Measurements from ENCODE around the gene MED25.

MED25 gene

GRCh38 chr19:49880162-49880869 is 62.2 kb downstream of the MED25 start:
- Mint-ChIP-seq H3K4me1 (peaks cover 22% of the 10 kb centered on the region), H3K9me3 (no peaks in the 10 kb centered on the region), H3K36me3 (ENCODE audit: insufficient read depth) (peaks cover 29% of the 10 kb centered on the region), H3K27me3 (no peaks in the 10 kb centered on the region), H3K4me3 (no peak overlapping the region), H3K27ac (ENCODE audit: low read depth) (no peak overlapping the region)
- ATAC-seq (replicated peaks; ENCODE audit: extremely low read depth, poor library complexity, severe bottlenecking) = no peak
- DNase-seq (ENCODE audit: low spot score in 2 of 2) = no peak

- Mint-ChIP-seq H3K27me3 (no peaks in the 10 kb centered on the region), H3K36me3 (ENCODE audit: insufficient read depth) (peaks cover 33% of the 10 kb centered on the region), H3K9me3 (no peaks in the 10 kb centered on the region), H3K4me1 (peaks cover 15% of the 10 kb centered on the region), H3K4me3 (no peak overlapping the region), H3K27ac (ENCODE audit: low read depth) (no peak overlapping the region)
- ATAC-seq (replicated peaks; ENCODE audit: extremely low read depth, poor library complexity, severe bottlenecking) (no peak), DNase-seq (ENCODE audit: low spot score in 2 of 2) (no peak)
These were observed 63.1 kb downstream of the MED25 start for GRCh38 chr19:49881186-49881585.

GRCh38 chr19:49881672-49882394 is 63.7 kb downstream of the MED25 start:
- H3K27ac Mint-ChIP-seq (ENCODE audit: low read depth) = no peak overlapping the region
- peaks cover 35% of the 10 kb centered on the region for H3K36me3 Mint-ChIP-seq (ENCODE audit: insufficient read depth)
- H3K9me3 Mint-ChIP-seq = no peaks in the 10 kb centered on the region
- DNase-seq (ENCODE audit: low spot score in 2 of 2) (no peak), ATAC-seq (replicated peaks; ENCODE audit: extremely low read depth, poor library complexity, severe bottlenecking) (no peak)
- H3K4me1 Mint-ChIP-seq = peaks cover 15% of the 10 kb centered on the region
- no peak overlapping the region for H3K4me3 Mint-ChIP-seq
- no peaks in the 10 kb centered on the region for H3K27me3 Mint-ChIP-seq

GRCh38 chr19:49882643-49883042 is 64.6 kb downstream of the MED25 start:
- ATAC-seq (replicated peaks; ENCODE audit: extremely low read depth, poor library complexity, severe bottlenecking) (no peak), DNase-seq (ENCODE audit: low spot score in 2 of 2) (no peak)
- Mint-ChIP-seq H3K4me3 (no peak overlapping the region), H3K4me1 (peaks cover 15% of the 10 kb centered on the region), H3K9me3 (no peaks in the 10 kb centered on the region), H3K27ac (ENCODE audit: low read depth) (no peak overlapping the region), H3K27me3 (no peaks in the 10 kb centered on the region), H3K36me3 (ENCODE audit: insufficient read depth) (peaks cover 35% of the 10 kb centered on the region)

- ATAC-seq (replicated peaks; ENCODE audit: extremely low read depth, poor library complexity, severe bottlenecking) = no peak
- no peak overlapping the region for H3K4me3 Mint-ChIP-seq
- DNase-seq (ENCODE audit: low spot score in 2 of 2) = no peak
- no peak overlapping the region for H3K27ac Mint-ChIP-seq (ENCODE audit: low read depth)
- no peaks in the 10 kb centered on the region for H3K9me3 Mint-ChIP-seq
- peaks cover 35% of the 10 kb centered on the region for H3K36me3 Mint-ChIP-seq (ENCODE audit: insufficient read depth)
- H3K4me1 Mint-ChIP-seq = peaks cover 11% of the 10 kb centered on the region
- H3K27me3 Mint-ChIP-seq = no peaks in the 10 kb centered on the region
These were observed 65.0 kb downstream of the MED25 start for GRCh38 chr19:49883094-49883493.

- Mint-ChIP-seq H3K27me3 (no peaks in the 10 kb centered on the region), H3K36me3 (ENCODE audit: insufficient read depth) (peaks cover 33% of the 10 kb centered on the region), H3K4me1 (peaks cover 1% of the 10 kb centered on the region), H3K4me3 (no peak overlapping the region), H3K9me3 (no peaks in the 10 kb centered on the region), H3K27ac (ENCODE audit: low read depth) (no peak overlapping the region)
- ATAC-seq (replicated peaks; ENCODE audit: extremely low read depth, poor library complexity, severe bottlenecking) (no peak), DNase-seq (ENCODE audit: low spot score in 2 of 2) (no peak)
These were observed 66.0 kb downstream of the MED25 start for GRCh38 chr19:49884109-49884508.

DNA sequence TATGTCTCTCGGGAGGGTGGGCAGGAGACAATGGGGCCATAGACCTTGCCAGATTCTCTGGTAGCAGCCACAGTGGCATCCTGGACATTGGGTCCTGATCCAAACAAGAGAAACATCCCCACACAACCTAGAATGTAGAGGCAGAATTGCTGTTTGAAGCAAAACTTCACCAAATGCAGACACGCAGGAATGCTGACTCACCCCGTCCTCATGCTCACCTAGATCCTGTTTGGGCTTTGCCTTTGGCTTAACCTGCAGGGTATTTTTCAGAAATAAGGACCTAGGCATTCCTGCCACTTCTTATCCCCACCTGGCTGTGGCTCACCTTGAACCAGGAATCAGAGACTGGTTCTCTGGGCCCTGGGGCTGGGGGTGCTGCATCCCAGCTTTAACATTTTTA is 66.7 kb downstream of the MED25 start:
- H3K4me3 Mint-ChIP-seq = no peak overlapping the region
- no peak overlapping the region for H3K27ac Mint-ChIP-seq (ENCODE audit: low read depth)
- ATAC-seq (replicated peaks; ENCODE audit: extremely low read depth, poor library complexity, severe bottlenecking) (no peak), DNase-seq (ENCODE audit: low spot score in 2 of 2) (no peak)
- H3K36me3 Mint-ChIP-seq (ENCODE audit: insufficient read depth) = peaks cover 27% of the 10 kb centered on the region
- H3K9me3 Mint-ChIP-seq = no peaks in the 10 kb centered on the region
- no peaks in the 10 kb centered on the region for H3K4me1 Mint-ChIP-seq
- no peaks in the 10 kb centered on the region for H3K27me3 Mint-ChIP-seq
